Activated T-cell treated with anti-CD3 and anti-CD28 coated beads, Interleukin-2, amount 50 U/mL, for 24 hours (primary cell): ENCODE measurements around the gene METTL2A.
"Not testable (repeated sequence)": the region's sequence is repeated elsewhere in the genome, so short reads cannot be mapped to it uniquely, and the experiment has no call there.

Experiments used
- DNase-seq: peaks from one replicate; pipeline ENCODE4 v3.0.0-alpha.2; 2020
- H3K27ac Mint-ChIP-seq: 2 replicates; pipeline ENCODE4 v1.8.0; 2020; ENCODE audit warnings: mild to moderate bottlenecking, mixed read lengths
- H3K27me3 Mint-ChIP-seq: 2 replicates; pipeline ENCODE4 v1.8.0; 2020; ENCODE audit warnings: mixed read lengths
- H3K36me3 Mint-ChIP-seq: 2 replicates; pipeline ENCODE4 v1.8.0; 2020; ENCODE audit warnings: low read depth, mixed read lengths
- H3K4me1 Mint-ChIP-seq: 2 replicates; pipeline ENCODE4 v1.8.0; 2020; ENCODE audit warnings: low read depth, mixed read lengths
- H3K4me3 Mint-ChIP-seq: 2 replicates; pipeline ENCODE4 v1.8.0; 2020; ENCODE audit warnings: mild to moderate bottlenecking, moderate library complexity, mixed read lengths
- H3K9me3 Mint-ChIP-seq: 2 replicates; pipeline ENCODE4 v1.8.0; 2020; ENCODE audit warnings: mixed read lengths

Gene METTL2A

GRCh38 chr17:62423647-62424461 lies at the start of gene METTL2A:
Gene METTL2A (plus strand): TSS chr17:62423897. CDS start chr17:62423903, 6 bp downstream.
- H3K9me3 Mint-ChIP-seq, H3K27me3 Mint-ChIP-seq: not testable (repeated sequence)
- Mint-ChIP-seq H3K36me3 (peaks cover 42% of the 10 kb centered on the region), H3K4me3 (peak within 1 kb of the TSS; percentile 97), H3K4me1 (peaks cover 39% of the 10 kb centered on the region), H3K27ac (peak within 1 kb of the TSS; percentile 97)
- peak; percentile 88 for DNase-seq

- H3K36me3 Mint-ChIP-seq: no peaks in the 10 kb centered on the region
- H3K9me3 Mint-ChIP-seq: no peaks in the 10 kb centered on the region
- no peak within 1 kb of the TSS for H3K4me3 Mint-ChIP-seq
- H3K27me3 Mint-ChIP-seq: peaks cover 25% of the 10 kb centered on the region
- no peaks in the 10 kb centered on the region for H3K4me1 Mint-ChIP-seq
- H3K27ac Mint-ChIP-seq: no peak within 1 kb of the TSS
- DNase-seq: no peak
These were observed 43.4 kb upstream of the METTL2A start, which contains the start of gene EFCAB3 for GRCh38 chr17:62380253-62380652. Gene EFCAB3 (plus strand): TSS chr17:62380553. CDS start chr17:62382980, 2,427 bp downstream.

- Mint-ChIP-seq H3K36me3 (no peaks in the 10 kb centered on the region), H3K4me3 (no peak overlapping the region), H3K4me1 (no peaks in the 10 kb centered on the region), H3K27ac (no peak overlapping the region), H3K27me3 (peaks cover 21% of the 10 kb centered on the region), H3K9me3 (no peaks in the 10 kb centered on the region)
- no peak for DNase-seq
These were observed 42.1 kb upstream of the METTL2A start for GRCh38 chr17:62381561-62381960.

GRCh38 chr17:62388856-62389255 lies 34.8 kb upstream of the METTL2A start:
- H3K9me3 Mint-ChIP-seq: no peaks in the 10 kb centered on the region
- H3K27ac Mint-ChIP-seq: no peak overlapping the region
- no peak overlapping the region for H3K4me3 Mint-ChIP-seq
- H3K27me3 Mint-ChIP-seq: peaks cover 24% of the 10 kb centered on the region
- no peaks in the 10 kb centered on the region for H3K4me1 Mint-ChIP-seq
- DNase-seq: no peak
- no peaks in the 10 kb centered on the region for H3K36me3 Mint-ChIP-seq

- no peak for DNase-seq
- H3K27ac Mint-ChIP-seq: no peak overlapping the region
- no peak overlapping the region for H3K4me3 Mint-ChIP-seq
- peaks cover 22% of the 10 kb centered on the region for H3K27me3 Mint-ChIP-seq
- H3K36me3 Mint-ChIP-seq: no peaks in the 10 kb centered on the region
- no peaks in the 10 kb centered on the region for H3K9me3 Mint-ChIP-seq
- H3K4me1 Mint-ChIP-seq: no peaks in the 10 kb centered on the region
These were observed 30.8 kb upstream of the METTL2A start for GRCh38 chr17:62392908-62393307.

- Mint-ChIP-seq H3K27ac (no peak overlapping the region), H3K4me1 (no peaks in the 10 kb centered on the region), H3K27me3 (peaks cover 23% of the 10 kb centered on the region), H3K36me3 (no peaks in the 10 kb centered on the region), H3K4me3 (no peak overlapping the region), H3K9me3 (peaks cover 2% of the 10 kb centered on the region)
- DNase-seq: no peak
These were observed 24.8 kb upstream of the METTL2A start for GRCh38 chr17:62398891-62399290.

GRCh38 chr17:62405451-62405850 lies 18.2 kb upstream of the METTL2A start:
- H3K9me3 Mint-ChIP-seq: peaks cover 2% of the 10 kb centered on the region
- H3K36me3 Mint-ChIP-seq: no peaks in the 10 kb centered on the region
- H3K4me3 Mint-ChIP-seq: no peak overlapping the region
- peaks cover 30% of the 10 kb centered on the region for H3K27me3 Mint-ChIP-seq
- no peak for DNase-seq
- H3K27ac Mint-ChIP-seq: no peak overlapping the region
- H3K4me1 Mint-ChIP-seq: no peaks in the 10 kb centered on the region

- peaks cover 25% of the 10 kb centered on the region for H3K27me3 Mint-ChIP-seq
- H3K4me1 Mint-ChIP-seq, H3K9me3 Mint-ChIP-seq, H3K4me3 Mint-ChIP-seq, H3K27ac Mint-ChIP-seq, DNase-seq, H3K36me3 Mint-ChIP-seq: not testable (repeated sequence)
These were observed 10.6 kb upstream of the METTL2A start for GRCh38 chr17:62413090-62413489.

GRCh38 chr17:62426214-62426613 lies 2.5 kb downstream of the METTL2A start:
- not testable (repeated sequence) for H3K4me3 Mint-ChIP-seq, H3K27me3 Mint-ChIP-seq, H3K9me3 Mint-ChIP-seq, H3K27ac Mint-ChIP-seq, DNase-seq
- peaks cover 62% of the 10 kb centered on the region for H3K36me3 Mint-ChIP-seq
- H3K4me1 Mint-ChIP-seq: peaks cover 40% of the 10 kb centered on the region

GRCh38 chr17:62435251-62435650 lies 11.6 kb downstream of the METTL2A start:
- not testable (repeated sequence) for H3K27me3 Mint-ChIP-seq, DNase-seq, H3K9me3 Mint-ChIP-seq, H3K4me3 Mint-ChIP-seq, H3K27ac Mint-ChIP-seq, H3K4me1 Mint-ChIP-seq
- peaks cover 80% of the 10 kb centered on the region for H3K36me3 Mint-ChIP-seq

- peaks cover 89% of the 10 kb centered on the region for H3K36me3 Mint-ChIP-seq
- not testable (repeated sequence) for DNase-seq, H3K4me1 Mint-ChIP-seq, H3K4me3 Mint-ChIP-seq, H3K9me3 Mint-ChIP-seq, H3K27me3 Mint-ChIP-seq, H3K27ac Mint-ChIP-seq
These were observed 17.5 kb downstream of the METTL2A start for GRCh38 chr17:62441181-62441580.

GRCh38 chr17:62444063-62444462 lies 20.4 kb downstream of the METTL2A start:
- no peaks in the 10 kb centered on the region for H3K4me1 Mint-ChIP-seq
- no peak overlapping the region for H3K27ac Mint-ChIP-seq
- H3K9me3 Mint-ChIP-seq: no peaks in the 10 kb centered on the region
- no peaks in the 10 kb centered on the region for H3K27me3 Mint-ChIP-seq
- DNase-seq: no peak
- no peak overlapping the region for H3K4me3 Mint-ChIP-seq
- H3K36me3 Mint-ChIP-seq: peaks cover 91% of the 10 kb centered on the region

GRCh38 chr17:62445791-62446190 lies 22.1 kb downstream of the METTL2A start:
- not testable (repeated sequence) for H3K9me3 Mint-ChIP-seq, DNase-seq, H3K27ac Mint-ChIP-seq, H3K27me3 Mint-ChIP-seq, H3K4me1 Mint-ChIP-seq, H3K4me3 Mint-ChIP-seq
- H3K36me3 Mint-ChIP-seq: peaks cover 86% of the 10 kb centered on the region

GRCh38 chr17:62452195-62452594 lies 28.5 kb downstream of the METTL2A start:
- Mint-ChIP-seq H3K36me3 (peaks cover 37% of the 10 kb centered on the region), H3K4me1 (peaks cover 11% of the 10 kb centered on the region)
- not testable (repeated sequence) for H3K9me3 Mint-ChIP-seq, DNase-seq, H3K4me3 Mint-ChIP-seq, H3K27me3 Mint-ChIP-seq, H3K27ac Mint-ChIP-seq

GRCh38 chr17:62453041-62453440 lies 29.3 kb downstream of the METTL2A start:
- not testable (repeated sequence) for H3K27ac Mint-ChIP-seq, H3K4me3 Mint-ChIP-seq, DNase-seq, H3K9me3 Mint-ChIP-seq, H3K27me3 Mint-ChIP-seq
- Mint-ChIP-seq H3K36me3 (peaks cover 29% of the 10 kb centered on the region), H3K4me1 (peaks cover 15% of the 10 kb centered on the region)
